ENCODE results near the gene TRIM33. TPM values are rescaled to one million over a fixed set of nuclear protein-coding genes. Genes with fewer than 3 reads are reported as not detected.
"Not testable (repeated sequence)": the region's sequence is repeated elsewhere in the genome, so short reads cannot be mapped to it uniquely, and the experiment has no call there.

Gene TRIM33
- total RNA-seq, 1 experiment from 2014 or later: 78.9 TPM

DNA sequence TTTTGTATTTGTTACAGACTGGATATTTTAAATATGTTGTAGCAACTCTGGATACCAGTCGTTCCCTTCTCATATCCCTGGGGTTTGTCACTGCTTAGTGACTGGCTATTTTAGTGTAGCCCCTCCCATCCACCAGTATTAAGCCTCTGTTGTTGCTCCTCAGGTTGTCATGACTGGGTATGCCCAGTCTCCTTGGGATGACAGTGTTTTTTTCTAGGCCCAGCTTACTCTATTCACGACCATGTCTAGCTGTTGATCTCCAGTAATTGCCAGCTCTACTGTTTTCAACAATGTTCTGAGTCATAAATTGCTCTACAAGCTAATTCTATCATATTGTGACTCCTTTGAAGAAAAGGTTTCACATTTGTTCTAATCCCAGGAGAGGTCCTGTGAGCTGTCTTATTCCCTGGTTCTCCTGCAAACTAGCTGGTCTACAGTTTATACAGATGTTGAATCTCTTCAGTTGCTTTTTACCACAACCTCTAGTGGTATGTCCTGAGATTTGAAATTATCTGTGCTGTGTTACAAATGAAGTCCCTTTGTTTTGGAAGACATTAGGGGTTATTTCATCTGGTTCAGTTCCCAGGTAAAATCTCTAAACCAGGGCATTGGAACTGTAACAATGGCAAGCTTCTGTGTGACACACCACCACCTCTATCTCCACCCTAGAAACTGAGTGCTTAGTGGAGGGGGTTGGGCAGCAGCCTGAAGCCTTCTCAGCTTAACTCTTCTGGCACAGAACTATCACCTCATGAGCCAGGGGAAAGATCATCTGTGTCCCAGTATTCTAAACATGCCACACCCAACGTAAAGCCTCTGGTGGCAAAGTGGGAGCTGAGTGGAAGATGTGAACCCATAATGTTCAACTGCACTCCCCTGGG, 124.6 kb downstream of the TRIM33 start:
- Histone ChIP-seq H3K9ac (ENCODE audit: low read length) (no peak overlapping the region), H2AFZ (ENCODE audit: low read length) (no peak overlapping the region), H4K20me1 (ENCODE audit: insufficient read depth, low read depth, low read length) (no peaks in the 10 kb centered on the region), H3K79me2 (ENCODE audit: low read length) (no peaks in the 10 kb centered on the region), H3K4me2 (ENCODE audit: low read depth, low read length, poor library complexity, severe bottlenecking) (no peak overlapping the region), H3K9me3 (ENCODE audit: low read length) (no peaks in the 10 kb centered on the region), H3K27ac (ENCODE audit: low read length) (no peak overlapping the region), H3K4me3 (ENCODE audit: low read length) (no peak overlapping the region), H3K4me1 (ENCODE audit: low read length) (no peaks in the 10 kb centered on the region), H3K9me2 (replicated peaks; ENCODE audit: insufficient read depth, low read length) (no peaks in the 10 kb centered on the region), H3K27me3 (ENCODE audit: low read length) (no peaks in the 10 kb centered on the region), H3K36me3 (ENCODE audit: insufficient read depth, low read length) (peaks cover 14% of the 10 kb centered on the region)
- DNase-seq: no peak

GRCh38 chr1:114384922-114385321, 126.1 kb downstream of the TRIM33 start:
- no peak overlapping the region for H3K9ac ChIP-seq (ENCODE audit: low read length)
- H3K36me3 ChIP-seq (ENCODE audit: insufficient read depth, low read length): peaks cover under 1% of the 10 kb centered on the region; the same call in 1 of the 2 replicates
- no peaks in the 10 kb centered on the region for H3K4me1 ChIP-seq (ENCODE audit: low read length)
- H2AFZ ChIP-seq (ENCODE audit: low read length): no peak overlapping the region
- no peaks in the 10 kb centered on the region for H3K27me3 ChIP-seq (ENCODE audit: low read length)
- no peak for DNase-seq
- no peaks in the 10 kb centered on the region for H4K20me1 ChIP-seq (ENCODE audit: insufficient read depth, low read depth, low read length)
- H3K9me2 ChIP-seq (replicated peaks; ENCODE audit: insufficient read depth, low read length): no peaks in the 10 kb centered on the region
- H3K4me3 ChIP-seq (ENCODE audit: low read length): no peak overlapping the region
- H3K79me2 ChIP-seq (ENCODE audit: low read length): no peaks in the 10 kb centered on the region
- H3K9me3 ChIP-seq (ENCODE audit: low read length): no peaks in the 10 kb centered on the region
- no peak overlapping the region for H3K4me2 ChIP-seq (ENCODE audit: low read depth, low read length, poor library complexity, severe bottlenecking)
- no peak overlapping the region for H3K27ac ChIP-seq (ENCODE audit: low read length)

DNA sequence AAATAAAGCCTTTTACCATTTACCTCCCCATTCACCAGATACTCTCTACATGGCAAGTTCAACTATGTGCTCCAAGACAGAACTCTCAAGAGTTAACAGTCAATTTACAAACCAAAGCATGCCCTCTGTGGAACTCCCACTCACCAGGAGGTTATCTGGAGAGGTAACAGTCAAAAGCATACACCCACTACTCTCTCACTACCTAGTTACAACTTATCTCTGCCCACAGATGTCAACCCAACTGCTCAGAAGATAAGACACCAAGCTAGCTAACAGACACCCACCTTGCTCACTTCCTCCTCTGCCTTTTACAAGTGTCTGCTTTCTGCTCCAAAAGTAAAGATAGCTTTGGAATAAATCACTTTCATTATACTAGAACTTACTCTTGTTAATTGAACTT, 131.0 kb downstream of the TRIM33 start:
- Histone ChIP-seq H3K27me3 (ENCODE audit: low read length) (no peaks in the 10 kb centered on the region), H3K36me3 (ENCODE audit: insufficient read depth, low read length) (no peaks in the 10 kb centered on the region), H3K9me2 (replicated peaks; ENCODE audit: insufficient read depth, low read length) (no peaks in the 10 kb centered on the region), H2AFZ (ENCODE audit: low read length) (no peak overlapping the region), H4K20me1 (ENCODE audit: insufficient read depth, low read depth, low read length) (no peaks in the 10 kb centered on the region), H3K4me2 (ENCODE audit: low read depth, low read length, poor library complexity, severe bottlenecking) (no peak overlapping the region), H3K9me3 (ENCODE audit: low read length) (no peaks in the 10 kb centered on the region), H3K9ac (ENCODE audit: low read length) (no peak overlapping the region), H3K79me2 (ENCODE audit: low read length) (no peaks in the 10 kb centered on the region), H3K4me3 (ENCODE audit: low read length) (no peak overlapping the region), H3K4me1 (ENCODE audit: low read length) (no peaks in the 10 kb centered on the region), H3K27ac (ENCODE audit: low read length) (no peak overlapping the region)
- DNase-seq: no peak

DNA sequence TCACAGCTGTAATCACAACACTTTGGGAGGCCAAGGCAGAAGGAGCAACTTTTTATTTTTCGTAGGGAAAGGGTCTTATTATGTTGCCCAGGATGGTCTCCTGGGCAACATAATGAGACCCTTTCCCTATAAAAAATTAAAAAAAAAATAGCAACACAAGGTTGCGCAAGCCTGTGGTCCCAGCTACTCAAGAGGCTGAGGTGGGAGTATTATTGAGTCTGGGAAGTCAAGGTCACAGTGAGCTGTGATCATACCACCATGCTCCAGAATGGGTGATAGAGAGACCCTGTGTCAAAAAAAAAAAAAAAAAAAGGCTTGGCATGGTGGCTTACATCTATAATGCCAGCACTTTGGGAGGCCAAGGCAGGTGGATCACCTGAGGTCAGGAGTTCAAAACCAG, 131.6 kb downstream of the TRIM33 start:
- no peaks in the 10 kb centered on the region for H3K9me2 ChIP-seq (replicated peaks; ENCODE audit: insufficient read depth, low read length)
- H3K79me2 ChIP-seq (ENCODE audit: low read length): no peaks in the 10 kb centered on the region
- no peaks in the 10 kb centered on the region for H4K20me1 ChIP-seq (ENCODE audit: insufficient read depth, low read depth, low read length)
- H3K9me3 ChIP-seq (ENCODE audit: low read length): no peaks in the 10 kb centered on the region
- no peaks in the 10 kb centered on the region for H3K27me3 ChIP-seq (ENCODE audit: low read length)
- no peak overlapping the region for H3K9ac ChIP-seq (ENCODE audit: low read length)
- no peaks in the 10 kb centered on the region for H3K4me1 ChIP-seq (ENCODE audit: low read length)
- H3K4me2 ChIP-seq (ENCODE audit: low read depth, low read length, poor library complexity, severe bottlenecking): no peak overlapping the region
- no peak overlapping the region for H3K4me3 ChIP-seq (ENCODE audit: low read length)
- no peak overlapping the region for H2AFZ ChIP-seq (ENCODE audit: low read length)
- no peak overlapping the region for H3K27ac ChIP-seq (ENCODE audit: low read length)
- no peaks in the 10 kb centered on the region for H3K36me3 ChIP-seq (ENCODE audit: insufficient read depth, low read length)
- no peak for DNase-seq

GRCh38 chr1:114377356-114377755, 133.6 kb downstream of the TRIM33 start:
- no peak overlapping the region for H3K9ac ChIP-seq (ENCODE audit: low read length)
- H3K36me3 ChIP-seq (ENCODE audit: insufficient read depth, low read length): no peaks in the 10 kb centered on the region
- no peak overlapping the region for H3K4me2 ChIP-seq (ENCODE audit: low read depth, low read length, poor library complexity, severe bottlenecking)
- no peak overlapping the region for H3K4me3 ChIP-seq (ENCODE audit: low read length)
- H2AFZ ChIP-seq (ENCODE audit: low read length): no peak overlapping the region
- H3K9me3 ChIP-seq (ENCODE audit: low read length): no peaks in the 10 kb centered on the region
- H3K27ac ChIP-seq (ENCODE audit: low read length): no peak overlapping the region
- no peaks in the 10 kb centered on the region for H4K20me1 ChIP-seq (ENCODE audit: insufficient read depth, low read depth, low read length)
- no peaks in the 10 kb centered on the region for H3K9me2 ChIP-seq (replicated peaks; ENCODE audit: insufficient read depth, low read length)
- no peaks in the 10 kb centered on the region for H3K4me1 ChIP-seq (ENCODE audit: low read length)
- DNase-seq: no peak
- H3K79me2 ChIP-seq (ENCODE audit: low read length): no peaks in the 10 kb centered on the region
- H3K27me3 ChIP-seq (ENCODE audit: low read length): no peaks in the 10 kb centered on the region

DNA sequence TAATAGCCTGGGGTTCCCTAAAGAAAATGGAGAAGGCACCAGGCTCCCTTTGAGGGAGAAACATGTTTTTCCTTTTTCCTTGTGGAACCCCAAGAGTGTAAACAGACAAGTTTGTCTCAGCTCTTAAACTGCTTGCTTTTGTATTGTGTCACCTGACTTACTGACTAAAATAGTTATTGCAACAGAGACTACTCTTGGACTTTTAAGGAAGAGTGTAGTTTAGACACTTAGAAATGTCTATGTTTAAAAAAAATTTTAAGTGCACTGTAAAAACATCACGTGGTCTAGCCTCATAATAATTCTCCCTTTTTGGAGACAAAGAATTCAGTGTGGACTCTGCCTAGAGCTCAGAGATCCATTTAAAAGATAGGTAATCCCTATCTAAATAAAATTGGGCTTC, 141.1 kb downstream of the TRIM33 start:
- no peak overlapping the region for H3K27ac ChIP-seq (ENCODE audit: low read length)
- H3K79me2 ChIP-seq (ENCODE audit: low read length): no peaks in the 10 kb centered on the region
- no peak overlapping the region for H3K4me2 ChIP-seq (ENCODE audit: low read depth, low read length, poor library complexity, severe bottlenecking)
- H3K9me2 ChIP-seq (replicated peaks; ENCODE audit: insufficient read depth, low read length): no peaks in the 10 kb centered on the region
- no peak overlapping the region for H2AFZ ChIP-seq (ENCODE audit: low read length)
- H4K20me1 ChIP-seq (ENCODE audit: insufficient read depth, low read depth, low read length): no peaks in the 10 kb centered on the region
- no peaks in the 10 kb centered on the region for H3K4me1 ChIP-seq (ENCODE audit: low read length)
- no peaks in the 10 kb centered on the region for H3K27me3 ChIP-seq (ENCODE audit: low read length)
- H3K36me3 ChIP-seq (ENCODE audit: insufficient read depth, low read length): no peaks in the 10 kb centered on the region
- H3K9me3 ChIP-seq (ENCODE audit: low read length): no peaks in the 10 kb centered on the region; the same call in 1 of the 2 replicates
- no peak overlapping the region for H3K9ac ChIP-seq (ENCODE audit: low read length)
- DNase-seq: no peak
- H3K4me3 ChIP-seq (ENCODE audit: low read length): no peak overlapping the region

- not testable (repeated sequence) for H3K27ac ChIP-seq (ENCODE audit: low read length); H3K4me2 ChIP-seq (ENCODE audit: low read depth, low read length, poor library complexity, severe bottlenecking); H4K20me1 ChIP-seq (ENCODE audit: insufficient read depth, low read depth, low read length); H3K36me3 ChIP-seq (ENCODE audit: insufficient read depth, low read length); H3K79me2 ChIP-seq (ENCODE audit: low read length); H3K9me2 ChIP-seq (replicated peaks; ENCODE audit: insufficient read depth, low read length); H3K4me1 ChIP-seq (ENCODE audit: low read length); H3K9me3 ChIP-seq (ENCODE audit: low read length); H3K27me3 ChIP-seq (ENCODE audit: low read length); DNase-seq; H3K4me3 ChIP-seq (ENCODE audit: low read length); H3K9ac ChIP-seq (ENCODE audit: low read length); H2AFZ ChIP-seq (ENCODE audit: low read length)
Measured at GRCh38 chr1:114369266-114369919, 141.6 kb downstream of the TRIM33 start.

DNA sequence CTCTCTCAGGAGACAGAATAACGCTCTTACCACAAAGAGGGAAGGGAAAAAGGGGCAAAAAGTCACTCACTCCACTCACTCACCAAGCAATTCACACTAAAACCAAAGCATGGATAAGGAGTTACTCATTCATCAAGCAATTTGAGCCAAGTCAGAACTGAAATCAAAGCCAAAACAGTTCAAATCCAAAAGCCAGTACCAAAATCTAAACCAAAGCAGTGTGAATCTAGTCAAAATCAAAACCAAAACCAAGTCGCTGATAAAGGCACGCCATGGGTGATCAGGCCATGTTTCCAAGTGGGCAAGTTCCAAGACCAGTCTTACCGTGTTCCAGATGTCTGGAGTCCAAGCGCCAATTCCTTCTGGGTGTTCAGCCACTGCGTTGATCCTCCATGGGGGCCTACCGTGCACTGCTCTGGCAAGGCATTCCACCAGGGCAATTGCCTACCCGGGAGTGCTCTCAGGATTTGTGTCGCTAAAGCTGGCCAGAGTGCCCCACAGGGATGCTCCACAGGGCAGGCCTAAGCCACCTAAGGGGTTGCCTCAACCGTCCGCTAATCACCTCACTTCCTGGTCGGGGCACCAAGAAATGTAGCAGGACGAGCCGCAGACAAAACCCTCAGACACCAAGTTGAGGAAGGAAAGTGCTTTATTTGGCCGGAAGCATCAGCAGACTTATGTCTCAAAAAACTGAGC, 142.3 kb downstream of the TRIM33 start:
- Histone ChIP-seq H3K4me1 (ENCODE audit: low read length) (no peaks in the 10 kb centered on the region), H3K9ac (ENCODE audit: low read length) (no peak overlapping the region), H3K27me3 (ENCODE audit: low read length) (no peaks in the 10 kb centered on the region), H3K27ac (ENCODE audit: low read length) (no peak overlapping the region), H3K36me3 (ENCODE audit: insufficient read depth, low read length) (peaks cover 5% of the 10 kb centered on the region; the same call in 1 of the 2 replicates), H3K4me3 (ENCODE audit: low read length) (no peak overlapping the region), H3K79me2 (ENCODE audit: low read length) (no peaks in the 10 kb centered on the region), H3K4me2 (ENCODE audit: low read depth, low read length, poor library complexity, severe bottlenecking) (no peak overlapping the region), H3K9me3 (ENCODE audit: low read length) (peaks cover 3% of the 10 kb centered on the region; the same call in 1 of the 2 replicates), H4K20me1 (ENCODE audit: insufficient read depth, low read depth, low read length) (no peaks in the 10 kb centered on the region), H3K9me2 (replicated peaks; ENCODE audit: insufficient read depth, low read length) (no peaks in the 10 kb centered on the region), H2AFZ (ENCODE audit: low read length) (no peak overlapping the region)
- no peak for DNase-seq

All from Karpas-422 (cell line).